ENCODE results near the gene MAN2A2.

MAN2A2 gene

GRCh38 chr15:90902840-90903732 lies at the start of gene MAN2A2:
Gene MAN2A2 (plus strand): TSS chr15:90903302. CDS start chr15:90904208, 906 bp downstream.
- DNase-seq (ENCODE audit: low spot score) = peak; percentile 82

DNA sequence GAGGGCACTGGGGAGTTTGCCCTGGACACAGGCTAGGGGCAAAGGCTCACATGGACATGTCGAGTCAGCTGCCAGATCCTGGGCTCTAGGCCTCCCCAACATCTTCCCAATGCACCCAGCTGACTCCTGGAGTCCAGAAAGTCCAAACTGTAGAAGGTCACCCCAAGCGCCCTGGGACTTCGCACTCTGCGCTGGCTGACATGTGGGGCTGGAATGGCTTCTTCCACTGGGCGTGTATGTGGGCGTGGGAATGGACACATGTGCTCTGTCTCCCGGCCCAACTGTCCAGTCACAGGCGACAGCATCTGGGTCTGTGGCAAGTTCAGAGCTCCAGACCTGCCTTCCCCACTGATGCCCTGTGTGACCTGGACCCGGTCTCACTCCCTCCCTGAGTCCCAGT lies 48.0 kb upstream of the MAN2A2 start:
- DNase-seq (ENCODE audit: low spot score) = no peak

GRCh38 chr15:90857337-90857736 lies 45.8 kb upstream of the MAN2A2 start:
- DNase-seq (ENCODE audit: low spot score) = no peak

DNA sequence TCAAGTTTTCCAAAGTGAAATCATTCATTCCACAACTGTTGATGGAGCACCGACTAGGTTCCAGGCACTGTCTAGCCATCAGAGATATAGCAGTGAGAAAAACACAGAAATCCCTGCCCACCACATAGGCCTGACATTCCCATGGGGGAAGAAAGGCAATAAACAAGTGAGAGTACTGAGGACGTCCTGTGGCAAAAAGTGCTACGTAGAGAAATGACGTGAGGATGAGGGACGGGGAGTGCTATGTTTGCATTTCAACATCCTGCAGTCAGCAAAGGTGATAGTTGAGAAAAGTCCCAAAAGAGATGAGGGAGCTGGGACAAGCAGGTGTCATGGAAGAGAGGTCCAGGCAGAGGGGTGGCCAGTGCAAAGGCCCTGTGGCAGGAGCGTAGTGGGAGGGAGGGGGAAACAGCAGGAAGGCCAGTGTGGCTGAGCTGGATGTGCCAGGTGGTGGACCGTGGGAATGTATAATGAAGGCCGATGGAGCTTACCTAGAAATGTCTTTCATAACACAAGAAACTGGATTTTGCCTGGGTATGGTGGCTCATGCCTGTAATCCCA lies 45.1 kb upstream of the MAN2A2 start:
- DNase-seq (ENCODE audit: low spot score) = no peak

GRCh38 chr15:90859234-90860131 lies 43.6 kb upstream of the MAN2A2 start:
- no peak for DNase-seq (ENCODE audit: low spot score)

DNA sequence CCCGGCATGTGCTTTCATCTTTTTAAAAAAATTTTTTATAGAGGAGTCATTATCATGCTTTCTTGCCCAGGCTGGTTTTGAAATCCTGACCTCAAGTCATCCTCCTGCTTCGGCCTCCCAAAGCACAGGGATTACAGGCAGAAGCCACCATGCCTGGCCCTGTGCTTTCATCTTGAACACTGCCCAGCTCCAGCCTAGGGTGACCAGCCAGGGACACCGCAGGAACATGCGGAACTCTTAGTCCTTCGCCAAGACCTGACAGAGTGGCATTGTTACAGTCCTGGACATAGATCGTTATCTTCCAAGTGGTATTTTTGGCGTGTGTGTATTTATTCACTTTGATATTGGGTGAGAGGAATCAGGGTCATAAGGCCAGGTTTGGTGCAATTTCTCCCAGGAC lies 42.7 kb upstream of the MAN2A2 start:
- DNase-seq (ENCODE audit: low spot score) = no peak

GRCh38 chr15:90860942-90861675 lies 42.0 kb upstream of the MAN2A2 start:
- DNase-seq (ENCODE audit: low spot score) = no peak

DNA sequence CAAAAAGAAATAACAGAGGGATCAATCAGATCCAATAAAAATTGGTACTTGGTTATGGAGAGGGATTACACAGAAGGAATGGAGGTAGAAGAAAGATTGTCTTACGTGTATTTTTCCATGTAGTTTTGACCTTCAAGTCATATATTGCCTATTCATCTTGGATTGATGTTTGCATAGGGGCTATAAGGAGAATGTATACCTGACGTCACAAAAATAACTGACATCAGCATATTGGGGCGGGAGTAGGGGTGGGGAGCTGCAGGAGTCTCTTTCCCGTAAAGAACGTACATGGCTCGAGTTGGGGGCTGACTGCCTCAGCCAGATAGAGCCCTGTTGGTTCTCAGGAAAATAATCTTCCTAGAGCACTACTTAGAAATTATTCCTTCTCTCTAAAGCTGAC lies 40.6 kb upstream of the MAN2A2 start:
- DNase-seq (ENCODE audit: low spot score) = no peak

GRCh38 chr15:90862964-90863778 lies 39.9 kb upstream of the MAN2A2 start:
- DNase-seq (ENCODE audit: low spot score) = no peak

DNA sequence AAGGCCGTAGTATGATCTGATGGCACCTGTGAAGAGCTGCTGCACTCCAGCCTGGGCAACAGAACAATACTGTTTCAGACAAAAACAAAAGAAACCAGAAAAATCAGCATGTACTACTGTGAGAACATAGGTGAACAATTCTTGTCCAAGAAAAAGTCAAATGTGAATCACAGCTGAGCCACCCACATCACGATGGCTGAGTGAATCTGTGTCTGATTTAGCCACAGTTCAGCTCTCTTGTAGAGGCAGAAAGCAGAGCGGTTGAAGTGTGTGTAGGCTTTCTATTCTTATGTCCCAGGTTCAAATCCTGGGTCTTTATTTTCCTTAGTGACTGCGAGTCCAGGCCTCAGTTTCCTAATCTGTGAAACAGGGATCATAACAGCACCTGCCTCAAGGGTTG lies 39.1 kb upstream of the MAN2A2 start:
- no peak for DNase-seq (ENCODE audit: low spot score)

DNA sequence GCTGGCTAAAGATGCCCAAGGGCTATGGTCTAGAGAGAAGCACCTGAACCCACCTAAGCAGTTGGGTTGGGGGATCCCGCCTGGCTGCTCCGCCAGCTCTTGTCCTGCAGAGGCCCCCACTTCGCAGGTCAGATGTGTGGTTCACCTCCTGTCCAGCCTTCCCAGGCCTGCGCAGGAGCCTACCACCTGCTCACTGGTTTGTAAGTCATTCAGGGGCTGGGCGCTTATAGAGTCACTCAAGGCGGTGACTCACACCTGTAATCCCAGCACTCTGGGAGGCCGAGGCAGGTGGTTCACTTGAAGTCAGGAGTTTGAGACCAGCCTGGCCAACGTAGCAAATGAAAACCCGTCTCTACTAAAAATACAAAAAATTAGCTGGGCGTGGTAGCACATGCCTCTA lies 38.6 kb upstream of the MAN2A2 start:
- no peak for DNase-seq (ENCODE audit: low spot score)

GRCh38 chr15:90865702-90866101 lies 37.4 kb upstream of the MAN2A2 start:
- no peak for DNase-seq (ENCODE audit: low spot score)

GRCh38 chr15:90866161-90866715 lies 36.9 kb upstream of the MAN2A2 start:
- no peak for DNase-seq (ENCODE audit: low spot score)

GRCh38 chr15:90866800-90867199 lies 36.3 kb upstream of the MAN2A2 start:
- no peak for DNase-seq (ENCODE audit: low spot score)

GRCh38 chr15:90868261-90868689 lies 34.8 kb upstream of the MAN2A2 start, which contains the start of gene FURIN:
Gene FURIN (plus strand): TSS chr15:90868588. CDS start chr15:90875741, 7,153 bp downstream.
- DNase-seq (ENCODE audit: low spot score) = no peak

GRCh38 chr15:90869140-90869541 lies 34.0 kb upstream of the MAN2A2 start:
- no peak for DNase-seq (ENCODE audit: low spot score)

DNA sequence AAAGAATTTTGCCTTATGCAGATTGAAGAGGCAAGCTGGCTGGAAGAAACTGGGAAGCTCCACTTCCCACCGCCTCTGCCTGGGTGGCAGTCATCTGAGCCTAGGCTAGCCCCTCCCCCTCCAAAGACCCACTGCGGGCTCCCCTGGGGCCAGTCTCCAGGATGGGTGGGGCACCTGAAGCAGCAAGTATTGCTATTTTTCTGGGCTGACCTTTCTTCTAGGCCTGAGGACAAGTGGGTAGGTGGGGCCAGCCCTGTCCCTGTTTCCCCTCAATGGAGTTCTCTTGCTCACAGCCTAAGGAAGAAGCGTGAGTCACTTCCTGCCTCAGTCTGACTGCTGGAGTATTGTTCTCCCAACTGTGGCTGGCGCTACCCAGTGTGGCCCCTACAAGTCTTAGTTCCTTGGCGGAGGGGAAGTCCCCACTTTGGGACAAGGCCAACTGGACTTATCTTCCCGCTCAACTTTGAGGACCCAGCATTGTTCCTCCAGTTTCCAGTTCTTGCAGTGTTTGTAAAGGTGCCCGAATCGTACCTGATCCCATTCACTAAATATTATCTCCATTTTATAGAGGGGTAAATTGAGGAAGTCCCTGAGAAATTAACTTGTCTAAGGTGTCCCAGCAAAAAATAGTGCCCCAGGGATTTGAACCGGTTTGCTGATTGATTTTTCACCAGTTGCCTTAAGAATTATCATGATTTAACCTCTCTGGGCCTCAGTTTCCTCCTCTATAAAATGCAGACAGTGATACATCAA lies 33.3 kb upstream of the MAN2A2 start:
- DNase-seq (ENCODE audit: low spot score) = peak; percentile 94

DNA sequence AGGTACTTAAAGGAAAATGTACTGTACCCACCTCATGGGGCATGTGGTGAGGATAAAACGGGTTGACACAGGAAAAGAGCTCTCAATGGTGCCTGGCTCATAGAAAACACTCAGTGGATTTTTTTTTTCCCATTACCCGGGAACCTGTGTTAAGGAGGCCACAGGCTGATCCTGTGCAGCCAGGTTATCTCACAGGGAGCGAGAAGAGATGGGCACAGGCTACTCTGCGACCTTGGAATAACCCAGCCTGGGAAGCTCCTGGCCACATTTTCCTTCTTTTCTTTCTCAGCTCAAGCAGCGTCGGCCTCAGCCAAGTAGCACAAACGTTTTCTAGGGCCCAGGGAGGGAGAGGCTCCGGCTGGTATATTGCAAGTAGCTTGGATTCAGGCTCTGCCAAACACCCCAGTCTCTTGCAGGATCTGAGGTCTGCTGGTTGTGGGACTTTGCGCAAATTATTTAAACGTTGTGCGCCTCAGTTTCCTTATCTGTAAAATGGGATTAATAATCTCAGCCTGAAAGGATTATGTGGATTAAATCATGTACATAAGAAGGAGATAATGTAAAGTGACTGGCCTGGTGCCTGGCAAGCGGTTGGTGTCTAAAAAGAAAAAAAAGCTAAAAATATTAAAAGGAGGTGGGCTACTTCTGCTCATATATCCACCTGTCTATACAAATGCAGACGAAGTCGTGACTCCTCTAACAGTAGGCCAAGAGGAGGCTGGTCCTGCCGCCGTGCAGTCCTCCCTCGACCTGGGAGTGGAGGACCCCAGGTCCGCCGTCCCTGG lies 32.6 kb upstream of the MAN2A2 start:
- peak; percentile 55 for DNase-seq (ENCODE audit: low spot score)

- peak; percentile 39 for DNase-seq (ENCODE audit: low spot score)
Measured at GRCh38 chr15:90871139-90871715, 31.9 kb upstream of the MAN2A2 start.
